Tibial nerve (tissue), 3 donors: ENCODE measurements around the gene TP53I3.

Source experiments
- POLR2A ChIP-seq, 2 donors: fragments of 450-650 bp; IDR thresholded peaks; one replicate each; pipeline ENCODE4 v1.6.1; 2017; ENCODE audit warnings: antibody characterized with exemption in 2 of 2, mild to moderate bottlenecking in 2 of 2, moderate library complexity in 2 of 2
- TF ChIP-seq, protein P1 (sequence below), 5 experiments: fragments of 200-600 bp in 3 of 5; fragments of 450-650 bp in 2 of 5; sonication (generic) in 3 of 5; IDR thresholded peaks; one replicate each; pipeline ENCODE4 v1.5.1; 2016 to 2019; ENCODE audit warnings: antibody characterized with exemption in 5 of 5, mild to moderate bottlenecking in 3 of 5, moderate library complexity in 2 of 5

DNA sequence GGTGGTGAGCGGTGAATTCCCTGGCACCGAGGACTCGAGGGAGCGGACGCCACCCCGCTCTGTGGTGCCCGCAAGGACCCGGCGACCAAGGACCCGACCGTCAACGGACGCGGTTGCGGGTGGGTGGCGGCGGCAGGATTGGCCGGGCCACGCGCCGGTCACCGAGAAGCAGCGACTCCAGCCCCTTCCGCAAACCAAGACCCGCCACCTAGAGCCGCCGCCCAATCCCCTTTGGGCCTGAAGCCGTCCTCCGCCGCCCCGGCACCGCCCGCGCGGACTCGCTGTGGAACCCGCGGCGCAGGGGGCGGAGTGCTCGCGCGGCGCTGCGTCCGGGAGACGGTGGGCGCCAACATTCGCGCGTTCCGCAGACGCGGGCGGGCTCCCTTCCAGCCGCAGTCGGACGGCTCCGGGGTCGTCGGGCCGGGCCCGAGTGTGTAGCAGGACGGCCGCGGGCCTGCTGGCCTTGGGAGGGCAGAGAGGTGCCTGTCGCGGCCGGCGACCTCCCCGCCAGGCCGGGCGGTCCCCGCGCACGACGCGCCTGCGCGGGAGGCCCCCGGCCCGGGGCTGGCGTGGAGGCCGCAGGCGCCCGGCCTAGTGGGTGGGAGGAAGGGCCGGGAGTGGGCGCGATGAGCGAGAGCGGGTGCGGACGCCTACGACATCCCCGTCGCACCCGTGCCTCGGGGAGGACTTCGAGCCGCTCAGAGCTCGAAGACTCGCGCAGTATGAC lies 38.7 kb upstream of the TP53I3 start, which contains the start of the genes FAM228B and PFN4:
- TF ChIP-seq, protein P1, sequence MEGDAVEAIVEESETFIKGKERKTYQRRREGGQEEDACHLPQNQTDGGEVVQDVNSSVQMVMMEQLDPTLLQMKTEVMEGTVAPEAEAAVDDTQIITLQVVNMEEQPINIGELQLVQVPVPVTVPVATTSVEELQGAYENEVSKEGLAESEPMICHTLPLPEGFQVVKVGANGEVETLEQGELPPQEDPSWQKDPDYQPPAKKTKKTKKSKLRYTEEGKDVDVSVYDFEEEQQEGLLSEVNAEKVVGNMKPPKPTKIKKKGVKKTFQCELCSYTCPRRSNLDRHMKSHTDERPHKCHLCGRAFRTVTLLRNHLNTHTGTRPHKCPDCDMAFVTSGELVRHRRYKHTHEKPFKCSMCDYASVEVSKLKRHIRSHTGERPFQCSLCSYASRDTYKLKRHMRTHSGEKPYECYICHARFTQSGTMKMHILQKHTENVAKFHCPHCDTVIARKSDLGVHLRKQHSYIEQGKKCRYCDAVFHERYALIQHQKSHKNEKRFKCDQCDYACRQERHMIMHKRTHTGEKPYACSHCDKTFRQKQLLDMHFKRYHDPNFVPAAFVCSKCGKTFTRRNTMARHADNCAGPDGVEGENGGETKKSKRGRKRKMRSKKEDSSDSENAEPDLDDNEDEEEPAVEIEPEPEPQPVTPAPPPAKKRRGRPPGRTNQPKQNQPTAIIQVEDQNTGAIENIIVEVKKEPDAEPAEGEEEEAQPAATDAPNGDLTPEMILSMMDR (IDR thresholded peaks at IDR 0.05): peak in 2 of 5 experiments; percentile 23 to 36
- TF ChIP-seq POLR2A (IDR thresholded peaks at IDR 0.05): peak; percentile 34 to 78
